ENCODE results near the gene SIN3A.

DNA sequence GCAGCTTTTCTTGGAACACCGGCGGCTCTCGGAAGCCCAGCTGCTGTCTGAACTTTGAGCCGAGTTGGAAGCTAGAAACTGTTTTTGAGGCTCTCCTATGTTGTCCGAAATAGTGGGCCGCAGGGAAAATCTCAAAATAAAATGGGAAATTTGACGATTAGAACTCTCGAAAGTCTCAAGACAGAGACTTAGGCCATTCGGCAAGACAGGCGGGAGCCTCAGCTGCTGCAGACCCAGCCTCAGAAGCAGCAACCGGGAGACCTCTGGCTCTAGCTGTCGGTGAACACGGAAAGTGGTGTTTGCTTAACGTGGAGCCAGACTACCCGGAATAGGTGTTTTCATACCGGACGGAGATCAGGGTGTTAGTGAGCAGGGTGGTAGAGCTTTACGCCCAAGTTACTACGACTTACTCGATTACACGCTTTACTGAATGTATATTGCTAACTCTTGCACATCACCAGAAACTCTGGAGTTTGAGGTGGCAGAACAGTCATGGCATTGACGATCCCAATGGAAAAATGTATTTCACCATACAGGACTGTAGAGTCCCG is 82.7 kb downstream of the SIN3A start:
- TF ChIP-seq CTCF (IDR thresholded peaks at IDR 0.05), result no peak
- TF ChIP-seq POLR2A (IDR thresholded peaks at IDR 0.05), result no peak

All from prostate gland (tissue), 2 donors.